ENCODE measurements around the gene SLC43A1.

DNA sequence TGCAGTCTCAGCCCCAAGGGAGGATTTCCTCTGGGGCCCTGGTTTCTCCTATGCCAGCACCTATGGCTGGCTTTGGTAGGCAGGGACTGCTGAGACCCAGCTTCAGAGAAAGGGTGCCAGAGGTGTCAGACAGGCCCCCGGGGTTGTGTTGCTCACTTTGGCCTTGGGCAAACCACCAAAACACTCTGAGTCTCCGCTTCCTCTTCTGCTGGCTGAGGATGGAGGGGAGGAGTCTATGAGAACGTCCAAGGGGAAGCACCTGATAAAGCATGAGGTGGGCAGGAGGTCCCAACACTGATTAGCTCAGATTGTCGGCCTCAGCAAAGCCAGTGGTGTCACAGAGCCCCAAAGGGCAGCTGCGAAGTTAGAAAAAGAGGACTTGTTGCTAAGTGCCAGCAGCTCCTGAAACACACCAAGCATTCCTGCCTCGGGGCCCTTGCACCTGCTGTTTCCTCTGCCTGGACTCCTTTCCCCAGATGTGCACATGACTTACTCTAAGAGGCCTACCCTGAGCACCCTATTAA, 32.4 kb upstream of the SLC43A1 start:
- TF ChIP-seq, protein P1, sequence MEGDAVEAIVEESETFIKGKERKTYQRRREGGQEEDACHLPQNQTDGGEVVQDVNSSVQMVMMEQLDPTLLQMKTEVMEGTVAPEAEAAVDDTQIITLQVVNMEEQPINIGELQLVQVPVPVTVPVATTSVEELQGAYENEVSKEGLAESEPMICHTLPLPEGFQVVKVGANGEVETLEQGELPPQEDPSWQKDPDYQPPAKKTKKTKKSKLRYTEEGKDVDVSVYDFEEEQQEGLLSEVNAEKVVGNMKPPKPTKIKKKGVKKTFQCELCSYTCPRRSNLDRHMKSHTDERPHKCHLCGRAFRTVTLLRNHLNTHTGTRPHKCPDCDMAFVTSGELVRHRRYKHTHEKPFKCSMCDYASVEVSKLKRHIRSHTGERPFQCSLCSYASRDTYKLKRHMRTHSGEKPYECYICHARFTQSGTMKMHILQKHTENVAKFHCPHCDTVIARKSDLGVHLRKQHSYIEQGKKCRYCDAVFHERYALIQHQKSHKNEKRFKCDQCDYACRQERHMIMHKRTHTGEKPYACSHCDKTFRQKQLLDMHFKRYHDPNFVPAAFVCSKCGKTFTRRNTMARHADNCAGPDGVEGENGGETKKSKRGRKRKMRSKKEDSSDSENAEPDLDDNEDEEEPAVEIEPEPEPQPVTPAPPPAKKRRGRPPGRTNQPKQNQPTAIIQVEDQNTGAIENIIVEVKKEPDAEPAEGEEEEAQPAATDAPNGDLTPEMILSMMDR (IDR thresholded peaks at IDR 0.05; ENCODE audit: low read depth, low read length, poor library complexity, severe bottlenecking), result no peak
- TF ChIP-seq EZH2phosphoT487 (IDR thresholded peaks at IDR 0.05; ENCODE audit: borderline replicate concordance, low read length), result no peak
